ENCODE measurements around the gene SEMA5A.

SEMA5A gene

GRCh38 chr5:9197881-9198260 is 348.0 kb downstream of the SEMA5A start:
- TF ChIP-seq GATA2 (IDR thresholded peaks at IDR 0.05; ENCODE audit: low read depth, low read length) (no peak), GATA3 (IDR thresholded peaks at IDR 0.05; ENCODE audit: low read depth, low read length) (no peak)

GRCh38 chr5:9196403-9197227 is 349.3 kb downstream of the SEMA5A start:
- TF ChIP-seq GATA3 (IDR thresholded peaks at IDR 0.05; ENCODE audit: low read depth, low read length) (no peak), GATA2 (IDR thresholded peaks at IDR 0.05; ENCODE audit: low read depth, low read length) (no peak)

- TF ChIP-seq GATA3 (IDR thresholded peaks at IDR 0.05; ENCODE audit: low read depth, low read length) (no peak), GATA2 (IDR thresholded peaks at IDR 0.05; ENCODE audit: low read depth, low read length) (no peak)
These were observed 351.4 kb downstream of the SEMA5A start for GRCh38 chr5:9194509-9194908.

- TF ChIP-seq GATA3 (IDR thresholded peaks at IDR 0.05; ENCODE audit: low read depth, low read length) (no peak), GATA2 (IDR thresholded peaks at IDR 0.05; ENCODE audit: low read depth, low read length) (no peak)
These were observed 353.6 kb downstream of the SEMA5A start for GRCh38 chr5:9192266-9192665.

- no peak for TF ChIP-seq GATA3 (IDR thresholded peaks at IDR 0.05; ENCODE audit: low read depth, low read length)
- no peak for TF ChIP-seq GATA2 (IDR thresholded peaks at IDR 0.05; ENCODE audit: low read depth, low read length)
These were observed 356.2 kb downstream of the SEMA5A start for GRCh38 chr5:9189681-9190080.

GRCh38 chr5:9188956-9189355 is 356.9 kb downstream of the SEMA5A start:
- TF ChIP-seq GATA2 (IDR thresholded peaks at IDR 0.05; ENCODE audit: low read depth, low read length) (no peak), GATA3 (IDR thresholded peaks at IDR 0.05; ENCODE audit: low read depth, low read length) (no peak)

GRCh38 chr5:9188131-9188530 is 357.7 kb downstream of the SEMA5A start:
- TF ChIP-seq GATA3 (IDR thresholded peaks at IDR 0.05; ENCODE audit: low read depth, low read length) (no peak), GATA2 (IDR thresholded peaks at IDR 0.05; ENCODE audit: low read depth, low read length) (no peak)

GRCh38 chr5:9187614-9188013 is 358.3 kb downstream of the SEMA5A start:
- TF ChIP-seq GATA2 (IDR thresholded peaks at IDR 0.05; ENCODE audit: low read depth, low read length) (peak; percentile 53), GATA3 (IDR thresholded peaks at IDR 0.05; ENCODE audit: low read depth, low read length) (peak; percentile 56; the same call in 1 of the 2 replicates)

GRCh38 chr5:9186069-9186468 is 359.8 kb downstream of the SEMA5A start:
- no peak for TF ChIP-seq GATA3 (IDR thresholded peaks at IDR 0.05; ENCODE audit: low read depth, low read length)
- no peak for TF ChIP-seq GATA2 (IDR thresholded peaks at IDR 0.05; ENCODE audit: low read depth, low read length)

- TF ChIP-seq GATA3 (IDR thresholded peaks at IDR 0.05; ENCODE audit: low read depth, low read length) (no peak), GATA2 (IDR thresholded peaks at IDR 0.05; ENCODE audit: low read depth, low read length) (no peak)
These were observed 361.9 kb downstream of the SEMA5A start for GRCh38 chr5:9183992-9184391.

- no peak for TF ChIP-seq GATA3 (IDR thresholded peaks at IDR 0.05; ENCODE audit: low read depth, low read length)
These were observed 362.8 kb downstream of the SEMA5A start for GRCh38 chr5:9182899-9183695.

GRCh38 chr5:9176641-9177040 is 369.2 kb downstream of the SEMA5A start:
- no peak for TF ChIP-seq GATA2 (IDR thresholded peaks at IDR 0.05; ENCODE audit: low read depth, low read length)
- TF ChIP-seq GATA3 (IDR thresholded peaks at IDR 0.05; ENCODE audit: low read depth, low read length), result no peak

- TF ChIP-seq GATA2 (IDR thresholded peaks at IDR 0.05; ENCODE audit: low read depth, low read length), result no peak
- no peak for TF ChIP-seq GATA3 (IDR thresholded peaks at IDR 0.05; ENCODE audit: low read depth, low read length)
These were observed 371.4 kb downstream of the SEMA5A start for GRCh38 chr5:9174446-9174845.

GRCh38 chr5:9173281-9174048 is 372.4 kb downstream of the SEMA5A start:
- TF ChIP-seq GATA2 (IDR thresholded peaks at IDR 0.05; ENCODE audit: low read depth, low read length), result no peak
- no peak for TF ChIP-seq GATA3 (IDR thresholded peaks at IDR 0.05; ENCODE audit: low read depth, low read length)

Data from SH-SY5Y (cell line).